ENCODE data around the gene DUS4L. TPM values are rescaled to one million over a fixed set of nuclear protein-coding genes. Genes with fewer than 3 reads are reported as not detected.

The DUS4L gene
- total RNA-seq, 6 donors from 2014 or later = 1.3 to 25.1 (median 6.1) TPM

GRCh38 chr7:107563081-107563774, 543 bp upstream of the DUS4L start:
- H3K27ac ChIP-seq = peak overlapping the region; percentile 93 to 97 (median 95)
- no peaks in the 10 kb centered on the region for H3K36me3 ChIP-seq
- H3K4me3 ChIP-seq = peak overlapping the region; percentile 81 to 99 (median 96)
- 4 to 5% methylated on average over 16 to 21 of the region's 21 CpGs for WGBS, 2 donors
- H3K4me1 ChIP-seq = peaks cover 34 to 46% (median 40%) of the 10 kb centered on the region in 4 donors
- H3K9me3 ChIP-seq = no peaks in the 10 kb centered on the region
- TF ChIP-seq EP300 (IDR thresholded peaks at IDR 0.05) (no peak), POLR2A (IDR thresholded peaks at IDR 0.05) (no peak), POLR2AphosphoS5 (IDR thresholded peaks at IDR 0.05) (no peak), CTCF (IDR thresholded peaks at IDR 0.05) (no peak)
- DNase-seq = peak in 1 of 2 donors; percentile 59
- H3K27me3 ChIP-seq = no peaks in the 10 kb centered on the region
- peak; percentile 81 to 88 for ATAC-seq (ENCODE audit: low FRiP score in 2 of 2)

GRCh38 chr7:107564553-107565298, 955 bp downstream of the DUS4L start:
- TF ChIP-seq POLR2A (IDR thresholded peaks at IDR 0.05) (no peak), EP300 (IDR thresholded peaks at IDR 0.05) (no peak), CTCF (IDR thresholded peaks at IDR 0.05) (no peak), POLR2AphosphoS5 (IDR thresholded peaks at IDR 0.05) (no peak)
- Histone ChIP-seq H3K9me3 (no peaks in the 10 kb centered on the region), H3K36me3 (no peaks in the 10 kb centered on the region), H3K4me3 (peak overlapping the region; percentile 81 to 99 (median 96)), H3K27ac (peak overlapping the region; percentile 93 to 97 (median 95)), H3K27me3 (no peaks in the 10 kb centered on the region), H3K4me1 (peaks cover 30 to 43% (median 36%) of the 10 kb centered on the region in 4 donors)
- 53 to 55% methylated on average over 9 of the region's 9 CpGs for whole genome bisulfite sequencing, 2 donors
- ATAC-seq (ENCODE audit: low FRiP score in 2 of 2) = peak in 1 of 2 donors; percentile 38
- no peak for DNase-seq

GRCh38 chr7:107570298-107570697, 6.5 kb downstream of the DUS4L start:
- no peaks in the 10 kb centered on the region for H3K27me3 ChIP-seq
- H3K4me3 ChIP-seq = no peak overlapping the region
- H3K4me1 ChIP-seq = peaks cover 0 to 2% (median 0%) of the 10 kb centered on the region in 4 donors
- H3K9me3 ChIP-seq = no peaks in the 10 kb centered on the region
- no peak overlapping the region for H3K27ac ChIP-seq
- TF ChIP-seq CTCF (IDR thresholded peaks at IDR 0.05) = no peak
- DNase-seq (no peak), ATAC-seq (ENCODE audit: low FRiP score in 2 of 2) (no peak)
- H3K36me3 ChIP-seq = peaks cover 0 to 23% (median 1%) of the 10 kb centered on the region in 4 donors
- 98 to 100% methylated on average over 1 to 2 of the region's 2 CpGs for WGBS, 2 donors

- Histone ChIP-seq H3K36me3 (peaks cover 0 to 23% (median 1%) of the 10 kb centered on the region in 4 donors), H3K27ac (no peak overlapping the region), H3K9me3 (no peaks in the 10 kb centered on the region), H3K4me1 (no peaks in the 10 kb centered on the region), H3K4me3 (no peak overlapping the region), H3K27me3 (no peaks in the 10 kb centered on the region)
- ATAC-seq (ENCODE audit: low FRiP score in 2 of 2) = no peak
- TF ChIP-seq EP300 (IDR thresholded peaks at IDR 0.05) (no peak), POLR2A (IDR thresholded peaks at IDR 0.05) (no peak), CTCF (IDR thresholded peaks at IDR 0.05) (no peak), POLR2AphosphoS5 (IDR thresholded peaks at IDR 0.05) (no peak)
- WGBS, 2 donors = 92 to 97% methylated on average over 4 of the region's 4 CpGs
- no peak for DNase-seq
These were observed 9.8 kb downstream of the DUS4L start for GRCh38 chr7:107573537-107573936.

Measured in upper lobe of left lung (tissue), 6 donors.